ENCODE results near the gene CPSF4.

The CPSF4 gene

GRCh38 chr7:99438573-99439480, at the start of gene CPSF4, which contains the start of gene PTCD1:
Gene CPSF4, plus strand, starts transcription at chr7:99438943. Its CDS starts 140 bp downstream, at chr7:99439083.
Gene PTCD1, minus strand, starts transcription at chr7:99438798. Its CDS starts 3,556 bp downstream, at chr7:99435242.
- peak; percentile 94 for DNase-seq

GRCh38 chr7:99389772-99390171, 49.0 kb upstream of the CPSF4 start:
- no peak for DNase-seq

GRCh38 chr7:99390941-99391602, 47.7 kb upstream of the CPSF4 start:
- DNase-seq = no peak

DNA sequence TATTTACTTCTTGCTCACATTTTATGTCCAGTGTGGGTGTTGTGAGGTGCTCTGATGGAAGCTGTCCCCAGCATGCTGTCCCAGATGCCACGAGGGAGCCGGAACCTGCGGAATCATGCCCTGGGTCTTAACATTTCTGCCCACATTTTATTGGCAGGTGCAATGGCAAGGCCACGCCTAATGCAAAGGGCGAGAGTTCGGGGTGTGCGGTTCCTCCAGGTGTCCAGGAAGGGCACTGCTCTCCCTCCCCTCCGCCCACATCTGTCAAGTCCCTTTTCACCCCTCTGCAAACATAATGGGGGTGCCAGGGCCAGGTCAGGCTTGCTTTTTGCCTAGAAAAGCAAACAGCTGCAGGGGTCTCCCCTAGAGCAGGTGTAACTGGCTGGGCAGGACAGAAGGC, 46.7 kb upstream of the CPSF4 start:
- no peak for DNase-seq

- peak; percentile 84 for DNase-seq
These were observed 45.9 kb upstream of the CPSF4 start for GRCh38 chr7:99392659-99393354.

- DNase-seq = peak; percentile 84
These were observed 45.2 kb upstream of the CPSF4 start for GRCh38 chr7:99393355-99394187.

GRCh38 chr7:99394188-99394502, 44.6 kb upstream of the CPSF4 start:
- no peak for DNase-seq

GRCh38 chr7:99395616-99396327, 43.0 kb upstream of the CPSF4 start:
- no peak for DNase-seq

- no peak for DNase-seq
These were observed 42.1 kb upstream of the CPSF4 start for GRCh38 chr7:99396418-99397296.

DNA sequence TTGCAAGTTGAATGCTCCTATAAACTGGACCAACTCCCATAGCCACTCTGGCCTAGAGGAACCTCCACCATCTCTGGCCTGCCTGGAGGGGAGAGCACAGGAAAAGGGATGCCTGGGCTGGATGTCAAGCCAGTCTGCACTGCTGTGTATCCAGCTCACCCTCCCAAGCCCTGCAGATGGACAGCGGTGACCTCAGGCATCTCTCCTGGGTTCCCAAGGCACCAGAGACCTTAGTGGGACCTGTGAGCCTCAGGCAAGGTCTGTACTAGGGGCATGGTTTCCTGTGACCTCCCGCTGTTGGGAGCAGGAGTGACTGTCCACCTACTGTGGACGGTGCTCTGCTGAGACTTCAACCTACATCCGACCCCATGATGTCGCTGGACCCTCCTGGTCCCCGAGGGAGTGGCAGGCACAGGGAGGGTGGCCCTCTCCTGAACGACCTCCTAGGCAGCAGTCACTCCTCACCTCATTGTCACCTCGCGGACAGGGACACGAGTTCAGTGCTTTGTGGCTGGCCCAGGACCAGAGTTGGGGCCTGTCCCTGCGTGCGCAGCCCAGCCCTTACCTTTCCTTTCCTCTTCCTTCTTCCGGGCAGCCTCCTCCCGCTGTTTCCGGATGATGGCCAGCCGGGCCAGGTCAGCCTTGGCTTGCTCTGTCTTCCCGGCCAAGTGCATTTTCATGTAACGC, 41.3 kb upstream of the CPSF4 start:
- no peak for DNase-seq

GRCh38 chr7:99398891-99399445, 39.8 kb upstream of the CPSF4 start:
- DNase-seq = no peak

- DNase-seq = no peak
These were observed 39.1 kb upstream of the CPSF4 start for GRCh38 chr7:99399597-99399996.

GRCh38 chr7:99402854-99403253, 35.9 kb upstream of the CPSF4 start:
- DNase-seq = no peak

- DNase-seq = no peak
These were observed 35.0 kb upstream of the CPSF4 start for GRCh38 chr7:99403764-99404163.

DNA sequence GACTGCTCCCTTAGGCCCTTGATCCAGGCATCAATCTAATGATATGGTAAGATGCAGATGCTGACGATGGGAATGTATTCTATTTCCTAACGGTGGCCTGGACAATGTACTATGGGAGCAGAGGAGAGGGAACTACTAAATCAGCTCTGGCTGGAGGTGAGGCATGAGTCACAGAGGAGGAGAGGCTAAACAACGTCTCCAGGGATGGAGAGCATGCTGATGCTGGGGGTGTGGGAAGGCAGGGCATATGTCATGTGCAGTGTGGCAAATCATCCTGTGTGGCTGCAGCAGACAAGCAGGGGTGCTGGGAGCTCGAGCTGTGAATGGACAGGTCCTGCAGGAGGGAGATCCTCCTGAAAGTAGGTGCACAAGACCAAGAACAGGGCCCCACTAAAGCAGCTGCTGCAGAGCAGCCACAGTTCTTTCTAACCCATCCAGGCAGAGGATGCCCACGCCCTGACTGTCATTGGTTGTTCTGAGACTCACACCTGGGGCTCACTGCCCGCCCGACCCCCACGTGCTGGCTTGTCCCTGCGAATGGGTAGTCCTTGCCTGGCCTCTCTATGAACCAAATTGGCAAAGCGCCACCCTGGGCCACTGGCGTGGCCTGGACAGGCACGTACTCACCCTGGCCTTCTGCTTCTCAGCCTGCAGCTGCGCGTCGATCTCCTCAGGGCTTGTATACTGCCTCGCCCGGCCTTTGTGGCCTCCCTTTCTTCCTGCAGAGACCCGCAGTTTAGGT, 34.3 kb upstream of the CPSF4 start:
- no peak for DNase-seq

DNA sequence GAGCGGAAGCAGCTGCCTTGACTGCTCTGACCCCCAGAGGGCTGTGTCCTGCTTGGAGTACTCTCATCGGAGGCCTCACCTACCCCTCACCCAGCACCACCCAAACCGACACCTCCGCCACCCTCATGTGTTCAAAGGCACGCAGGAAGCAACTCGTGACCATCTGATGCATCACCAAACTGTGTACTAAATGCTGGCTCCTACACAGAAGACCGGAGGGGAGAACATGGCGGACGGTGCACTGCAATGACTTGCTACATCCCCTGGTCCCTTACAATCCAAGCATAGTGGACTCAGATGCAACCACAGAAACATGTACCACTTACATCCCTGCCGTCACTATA, 33.8 kb upstream of the CPSF4 start:
- DNase-seq = no peak

GRCh38 chr7:99406557-99406956, 32.2 kb upstream of the CPSF4 start:
- DNase-seq = no peak

- DNase-seq = no peak
These were observed 30.8 kb upstream of the CPSF4 start for GRCh38 chr7:99407872-99408378.

Measured in NCI-H1092 (cell line).